ENCODE results near the gene UBL3. TPM values are rescaled to one million over a fixed set of nuclear protein-coding genes. Genes with fewer than 3 reads are reported as not detected.

The UBL3 gene
- total RNA-seq, 1 experiment from 2014 or later, result 10.7 TPM

- Histone ChIP-seq H3K27me3 (ENCODE audit: insufficient read depth, low read length) (peaks cover 12% of the 10 kb centered on the region; the same call in 1 of the 2 replicates), H3K9me2 (ENCODE audit: insufficient read depth) (no peaks in the 10 kb centered on the region), H3K4me1 (ENCODE audit: control insufficient read depth in 1 of 2, insufficient read depth in 2 of 2, low read length in 2 of 2) (no peaks in the 10 kb centered on the region), H3K79me2 (ENCODE audit: insufficient read depth, low read length) (no peaks in the 10 kb centered on the region), H3K9ac (ENCODE audit: low read length) (no peak overlapping the region), H4K20me1 (ENCODE audit: insufficient read depth) (no peaks in the 10 kb centered on the region), H3K27ac (ENCODE audit: low read depth, low read length) (no peak overlapping the region), H3K9me3 (ENCODE audit: control insufficient read depth in 1 of 2, insufficient read depth in 1 of 2, low read depth in 1 of 2, low read length in 2 of 2) (no peaks in the 10 kb centered on the region), H3K4me2 (ENCODE audit: low read length) (no peak overlapping the region), H3K36me3 (ENCODE audit: control insufficient read depth in 1 of 2, insufficient read depth in 2 of 2, low read length in 2 of 2) (no peaks in the 10 kb centered on the region), H2AFZ (ENCODE audit: low read depth, low read length, poor library complexity, severe bottlenecking) (no peak overlapping the region), H3K4me3 (replicated peaks in 1 of 2; ENCODE audit: low read depth in 1 of 2, low read length in 2 of 2) (no peak overlapping the region)
- ATAC-seq (no peak), DNase-seq (ENCODE audit: low read depth, low spot score) (no peak)
- TF ChIP-seq EZH2phosphoT487 (IDR thresholded peaks at IDR 0.05; ENCODE audit: borderline replicate concordance) (no peak), ZFX (IDR thresholded peaks at IDR 0.05) (no peak), REST (IDR thresholded peaks at IDR 0.05; ENCODE audit: low read depth) (no peak), SIN3A (IDR thresholded peaks at IDR 0.05; ENCODE audit: low read depth) (no peak), TCF7L2 (IDR thresholded peaks at IDR 0.05; ENCODE audit: borderline replicate concordance, extremely low read depth, insufficient read depth, insufficient read length) (no peak), CBX3 (IDR thresholded peaks at IDR 0.05; ENCODE audit: low read depth) (no peak), SRF (IDR thresholded peaks at IDR 0.05; ENCODE audit: low read depth) (no peak), ELF1 (IDR thresholded peaks at IDR 0.05; ENCODE audit: borderline replicate concordance, low read depth) (no peak), JUND (IDR thresholded peaks at IDR 0.05) (no peak), MAX (IDR thresholded peaks at IDR 0.05) (no peak), EZH2 (IDR thresholded peaks at IDR 0.05) (no peak), ZBTB33 (IDR thresholded peaks at IDR 0.05; ENCODE audit: extremely low read depth, insufficient replicate concordance, low read length) (no peak), SP1 (IDR thresholded peaks at IDR 0.05; ENCODE audit: low read depth) (no peak), ZNF274 (IDR thresholded peaks at IDR 0.05; ENCODE audit: low read depth, low read length) (no peak), FOSL1 (IDR thresholded peaks at IDR 0.05; ENCODE audit: low read depth) (no peak), POLR2A (IDR thresholded peaks at IDR 0.05; ENCODE audit: borderline replicate concordance, extremely low read depth, insufficient read depth, insufficient read length) (no peak), POLR2AphosphoS5 (IDR thresholded peaks at IDR 0.05; ENCODE audit: low read depth, low read length) (no peak), ATF3 (IDR thresholded peaks at IDR 0.05) (no peak), CEBPB (IDR thresholded peaks at IDR 0.05; ENCODE audit: low read depth) (no peak), RAD21 (IDR thresholded peaks at IDR 0.05; ENCODE audit: low read depth) (no peak)
- RAD21 ChIA-PET (ENCODE audit: low non-redundant PET in 1 of 2, low total read pairs in 2 of 2, uncharacterized antibody in 2 of 2, unreplicated experiment in 2 of 2), result no interaction called here
- no TSS peak for BruUV-seq (replicated peaks)
- intact Hi-C loops (cut with micrococcal nuclease), result no loop called here
- CTCF ChIA-PET, result no interaction called here
- POLR2A ChIA-PET, result no interaction called here
Observed at GRCh38 chr13:29875646-29876045, 25.2 kb upstream of the UBL3 start.
